Adrenal gland (tissue), 5 donors: Measurements from ENCODE around the gene PKP4.

Source experiments
- POLR2A ChIP-seq, 2 donors: fragments of 450-650 bp; IDR thresholded peaks; one replicate each; pipeline ENCODE4 v1.6.1; 2017; ENCODE audit warnings: antibody characterized with exemption in 2 of 2, mild to moderate bottlenecking in 2 of 2, moderate library complexity in 1 of 2
- TF ChIP-seq, protein P1 (sequence below), 6 experiments: fragments of 450-650 bp in 4 of 6; fragments of 200-600 bp in 2 of 6; sonication (generic) in 1 of 6; IDR thresholded peaks; 1 replicate in 5 of 6; 2 replicates in 1 of 6; pipeline versions ENCODE4 v1.5.1 to v1.8.0; 2016 to 2021; ENCODE audit warnings: antibody characterized with exemption in 6 of 6, mild to moderate bottlenecking in 2 of 6, moderate library complexity in 1 of 6
- donor health status: DM: no; HTN: no; CAD: no.

DNA sequence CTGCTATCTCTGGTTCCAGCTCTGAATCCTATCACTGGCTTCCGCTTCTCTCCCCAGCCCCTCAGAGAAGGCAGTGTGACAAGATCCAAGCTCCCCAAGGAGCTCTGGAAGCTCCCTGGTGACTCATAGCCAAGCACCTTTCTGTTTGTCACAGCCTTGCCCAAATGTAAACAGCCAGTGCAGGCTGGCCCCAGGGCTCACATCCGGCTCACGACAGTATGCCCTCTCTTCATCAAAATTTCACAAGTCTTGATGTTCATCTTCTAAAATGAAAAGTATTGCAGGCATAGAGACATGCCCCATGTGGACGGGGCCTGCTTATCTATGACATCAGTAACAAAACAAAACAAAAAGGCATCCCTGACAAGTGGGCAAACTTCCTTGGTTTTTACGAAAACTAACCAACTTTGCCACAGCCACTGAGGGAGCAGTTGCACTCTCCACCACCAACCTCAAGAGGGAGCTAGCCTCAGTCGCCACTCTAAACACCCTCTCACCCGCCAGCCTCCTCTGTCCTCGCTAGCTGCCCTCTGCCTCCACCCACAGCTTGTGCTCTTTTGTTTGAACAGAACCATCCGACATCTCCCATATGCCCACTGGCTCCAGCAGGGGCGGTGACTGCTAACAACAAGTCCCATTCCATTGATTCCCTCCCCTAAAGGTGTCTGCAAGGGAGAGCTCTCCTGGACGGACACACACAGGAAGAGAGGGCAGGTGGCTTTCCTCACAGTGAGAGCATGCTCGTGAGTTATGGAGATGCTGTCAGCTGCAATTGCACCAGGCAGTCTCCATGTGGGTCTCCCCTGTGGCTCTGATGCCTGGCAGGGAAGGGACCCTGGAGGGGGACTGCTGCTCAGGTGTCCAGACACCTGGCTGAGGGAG lies 267.4 kb downstream of the PKP4 start:
- TF ChIP-seq POLR2A (IDR thresholded peaks at IDR 0.05), result no peak
- TF ChIP-seq, protein P1, sequence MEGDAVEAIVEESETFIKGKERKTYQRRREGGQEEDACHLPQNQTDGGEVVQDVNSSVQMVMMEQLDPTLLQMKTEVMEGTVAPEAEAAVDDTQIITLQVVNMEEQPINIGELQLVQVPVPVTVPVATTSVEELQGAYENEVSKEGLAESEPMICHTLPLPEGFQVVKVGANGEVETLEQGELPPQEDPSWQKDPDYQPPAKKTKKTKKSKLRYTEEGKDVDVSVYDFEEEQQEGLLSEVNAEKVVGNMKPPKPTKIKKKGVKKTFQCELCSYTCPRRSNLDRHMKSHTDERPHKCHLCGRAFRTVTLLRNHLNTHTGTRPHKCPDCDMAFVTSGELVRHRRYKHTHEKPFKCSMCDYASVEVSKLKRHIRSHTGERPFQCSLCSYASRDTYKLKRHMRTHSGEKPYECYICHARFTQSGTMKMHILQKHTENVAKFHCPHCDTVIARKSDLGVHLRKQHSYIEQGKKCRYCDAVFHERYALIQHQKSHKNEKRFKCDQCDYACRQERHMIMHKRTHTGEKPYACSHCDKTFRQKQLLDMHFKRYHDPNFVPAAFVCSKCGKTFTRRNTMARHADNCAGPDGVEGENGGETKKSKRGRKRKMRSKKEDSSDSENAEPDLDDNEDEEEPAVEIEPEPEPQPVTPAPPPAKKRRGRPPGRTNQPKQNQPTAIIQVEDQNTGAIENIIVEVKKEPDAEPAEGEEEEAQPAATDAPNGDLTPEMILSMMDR (IDR thresholded peaks at IDR 0.05), result no peak
